ENCODE results near the gene TLE1. TPM values are rescaled to one million over a fixed set of nuclear protein-coding genes. Genes with fewer than 3 reads are reported as not detected.

TLE1 gene
- total RNA-seq, 4 donors from 2014 or later = 51.5 to 77.3 (median 62.2) TPM

DNA sequence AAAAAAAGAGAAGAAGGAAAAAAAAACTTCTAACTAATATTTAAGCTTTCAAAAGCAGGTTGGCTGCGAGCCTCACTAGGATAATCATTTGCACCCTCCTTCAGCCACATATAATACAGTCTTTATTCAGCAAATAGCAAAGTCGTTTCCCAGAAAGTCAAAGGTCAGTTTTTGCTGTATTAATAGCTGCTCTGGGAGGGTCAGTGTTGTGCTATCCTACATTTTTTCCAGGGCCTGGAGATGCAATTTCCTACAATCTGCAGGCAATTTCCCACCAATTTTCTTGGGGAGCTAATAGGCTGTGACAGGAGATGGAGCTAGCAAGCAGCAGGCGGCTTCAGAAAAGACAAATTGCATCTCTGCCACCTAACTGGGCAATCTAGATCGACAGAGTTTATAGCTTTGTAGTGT lies 136.8 kb downstream of the TLE1 start:
- 26 to 48% methylated on average over 4 of the region's 4 CpGs for WGBS, 2 donors (ENCODE audit: low coverage in 1 of 2)
- Histone ChIP-seq H3K9me3 (no peaks in the 10 kb centered on the region), H3K36me3 (no peaks in the 10 kb centered on the region), H3K4me3 (no peak overlapping the region), H3K27me3 (no peaks in the 10 kb centered on the region), H3K4me1 (peaks cover 4 to 21% (median 14%) of the 10 kb centered on the region in 4 donors), H3K27ac (no peak overlapping the region)
- DNase-seq = no peak
- intact Hi-C loops (cut with DNase I; ENCODE audit: low total_unique reads) (loop anchor here (1.0 kb wide), 1 partner anchor 21 kb away; no protein-coding TSS in a partner anchor), in situ Hi-C loops (cut with MboI; ENCODE audit: low pct_ligation_motif_present in 1 of 4, low pct_unique_long_range_greater_than_20kb in 1 of 4, low sequenced_read_pairs in 3 of 4) (loop anchor here in 1 of 4 donors (10.0 kb wide), 1 partner anchor 62 kb away; no protein-coding TSS in a partner anchor)
- TF ChIP-seq EP300 (IDR thresholded peaks at IDR 0.05; ENCODE audit: low read depth) (no peak), POLR2A (IDR thresholded peaks at IDR 0.05) (no peak), POLR2AphosphoS5 (IDR thresholded peaks at IDR 0.05) (no peak)
- TF ChIP-seq, protein P1, sequence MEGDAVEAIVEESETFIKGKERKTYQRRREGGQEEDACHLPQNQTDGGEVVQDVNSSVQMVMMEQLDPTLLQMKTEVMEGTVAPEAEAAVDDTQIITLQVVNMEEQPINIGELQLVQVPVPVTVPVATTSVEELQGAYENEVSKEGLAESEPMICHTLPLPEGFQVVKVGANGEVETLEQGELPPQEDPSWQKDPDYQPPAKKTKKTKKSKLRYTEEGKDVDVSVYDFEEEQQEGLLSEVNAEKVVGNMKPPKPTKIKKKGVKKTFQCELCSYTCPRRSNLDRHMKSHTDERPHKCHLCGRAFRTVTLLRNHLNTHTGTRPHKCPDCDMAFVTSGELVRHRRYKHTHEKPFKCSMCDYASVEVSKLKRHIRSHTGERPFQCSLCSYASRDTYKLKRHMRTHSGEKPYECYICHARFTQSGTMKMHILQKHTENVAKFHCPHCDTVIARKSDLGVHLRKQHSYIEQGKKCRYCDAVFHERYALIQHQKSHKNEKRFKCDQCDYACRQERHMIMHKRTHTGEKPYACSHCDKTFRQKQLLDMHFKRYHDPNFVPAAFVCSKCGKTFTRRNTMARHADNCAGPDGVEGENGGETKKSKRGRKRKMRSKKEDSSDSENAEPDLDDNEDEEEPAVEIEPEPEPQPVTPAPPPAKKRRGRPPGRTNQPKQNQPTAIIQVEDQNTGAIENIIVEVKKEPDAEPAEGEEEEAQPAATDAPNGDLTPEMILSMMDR (IDR thresholded peaks at IDR 0.05) = no peak

DNA sequence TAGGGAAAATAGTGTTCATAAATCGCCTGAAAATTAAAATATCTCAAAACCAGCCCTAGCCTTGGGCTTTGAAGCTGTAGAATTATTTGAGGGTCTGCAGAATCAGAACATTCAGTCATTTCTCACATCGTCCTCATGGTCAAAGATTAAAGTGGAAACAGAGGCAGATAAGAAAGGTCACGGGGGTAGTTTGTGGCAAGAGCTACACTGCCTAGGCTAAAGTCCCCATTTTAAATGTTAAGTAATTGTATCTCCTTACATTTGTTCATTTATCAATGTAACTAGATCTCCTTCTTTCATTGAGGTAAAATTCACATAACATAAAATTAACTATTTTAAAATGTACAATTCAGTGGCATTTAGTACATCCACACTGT lies 139.2 kb downstream of the TLE1 start:
- no peaks in the 10 kb centered on the region for H3K9me3 ChIP-seq
- peaks cover 4 to 20% (median 14%) of the 10 kb centered on the region in 4 donors for H3K4me1 ChIP-seq
- H3K27me3 ChIP-seq = no peaks in the 10 kb centered on the region
- TF ChIP-seq POLR2AphosphoS5 (IDR thresholded peaks at IDR 0.05) (no peak), EP300 (IDR thresholded peaks at IDR 0.05; ENCODE audit: low read depth) (no peak), POLR2A (IDR thresholded peaks at IDR 0.05) (no peak)
- TF ChIP-seq, protein P1 (IDR thresholded peaks at IDR 0.05) = no peak
- in situ Hi-C loops (cut with MboI; ENCODE audit: low pct_ligation_motif_present in 1 of 4, low pct_unique_long_range_greater_than_20kb in 1 of 4, low sequenced_read_pairs in 3 of 4) = loop anchor here in 1 of 4 donors (10.0 kb wide), 1 partner anchor 65 kb away; no protein-coding TSS in a partner anchor
- peak overlapping the region in 2 of 4 donors; percentile 27 to 32 for H3K27ac ChIP-seq
- WGBS, 2 donors (ENCODE audit: low coverage in 1 of 2) = 41 to 42% methylated on average over 3 of the region's 3 CpGs
- DNase-seq = no peak
- intact Hi-C loops (cut with DNase I; ENCODE audit: low total_unique reads) = no loop called here
- H3K4me3 ChIP-seq = no peak overlapping the region
- no peaks in the 10 kb centered on the region for H3K36me3 ChIP-seq

DNA sequence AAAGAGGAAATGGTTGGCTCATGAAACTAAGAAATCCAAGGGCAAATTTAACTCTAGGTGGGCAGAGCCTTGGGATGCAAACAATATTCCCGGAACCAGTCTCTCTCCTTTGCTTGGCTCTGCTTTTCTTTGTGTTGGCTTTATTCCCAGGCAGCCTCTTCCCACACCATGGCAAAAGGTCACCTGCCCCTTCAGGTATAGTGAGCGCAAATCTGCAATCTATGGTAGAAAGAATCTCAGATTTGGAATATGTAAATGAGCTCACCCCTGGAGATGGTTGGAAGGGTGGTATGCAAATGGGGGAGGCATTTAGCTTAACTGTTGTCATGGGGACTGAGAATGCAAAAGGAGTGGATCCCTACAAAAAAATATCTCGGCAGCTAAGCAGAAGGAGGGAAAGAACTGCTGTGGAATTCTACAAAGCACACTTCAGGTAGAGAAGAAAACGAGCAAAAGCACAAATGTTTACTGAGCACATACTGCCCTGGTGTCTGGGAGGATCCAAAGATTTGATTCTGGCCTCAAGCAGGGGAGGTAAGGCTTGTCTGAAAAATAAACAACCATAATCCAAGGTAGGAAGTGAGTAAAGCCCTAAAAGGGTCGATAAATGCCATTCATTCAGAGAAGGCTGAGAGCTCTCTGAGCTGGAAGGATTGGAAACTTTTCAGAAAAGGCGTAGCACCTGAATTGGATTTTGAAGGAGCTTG lies 139.7 kb downstream of the TLE1 start:
- DNase-seq = no peak
- Histone ChIP-seq H3K36me3 (no peaks in the 10 kb centered on the region), H3K9me3 (no peaks in the 10 kb centered on the region), H3K27me3 (no peaks in the 10 kb centered on the region), H3K27ac (peak overlapping the region in 2 of 4 donors; percentile 27 to 32), H3K4me1 (peaks cover 4 to 20% (median 14%) of the 10 kb centered on the region in 4 donors), H3K4me3 (no peak overlapping the region)
- 49 to 65% methylated on average over 4 to 6 of the region's 6 CpGs for WGBS, 2 donors (ENCODE audit: low coverage in 1 of 2)
- intact Hi-C loops (cut with DNase I; ENCODE audit: low total_unique reads) = no loop called here
- TF ChIP-seq POLR2AphosphoS5 (IDR thresholded peaks at IDR 0.05) = no peak
- TF ChIP-seq EP300 (IDR thresholded peaks at IDR 0.05; ENCODE audit: low read depth) = no peak
- TF ChIP-seq POLR2A (IDR thresholded peaks at IDR 0.05) = no peak
- TF ChIP-seq, protein P1 (IDR thresholded peaks at IDR 0.05) = no peak
- in situ Hi-C loops (cut with MboI; ENCODE audit: low pct_ligation_motif_present in 1 of 4, low pct_unique_long_range_greater_than_20kb in 1 of 4, low sequenced_read_pairs in 3 of 4) = loop anchor here in 1 of 4 donors (10.0 kb wide), 2 partner anchors 65 kb away; no protein-coding TSS in a partner anchor

DNA sequence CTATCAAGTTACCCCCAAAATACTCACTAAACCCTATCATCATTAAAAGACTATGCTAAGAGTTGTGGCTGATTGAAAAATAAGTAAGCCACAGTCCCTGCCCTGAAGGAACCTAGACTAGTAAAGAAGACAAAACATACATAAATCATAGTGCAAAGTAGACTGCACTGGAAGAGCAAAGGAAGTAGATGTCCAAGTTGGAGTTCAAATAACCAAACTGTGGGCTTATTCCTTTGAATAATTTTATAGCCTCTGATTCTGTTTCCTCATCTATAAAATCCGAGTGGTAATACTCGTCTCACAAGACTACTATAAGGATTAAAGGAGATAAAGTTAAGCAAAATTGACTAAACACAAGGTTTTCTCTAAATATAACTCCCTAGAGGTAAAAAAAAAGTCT lies 140.4 kb downstream of the TLE1 start:
- no peak overlapping the region for H3K4me3 ChIP-seq
- H3K27ac ChIP-seq = no peak overlapping the region
- no peak for DNase-seq
- in situ Hi-C loops (cut with MboI; ENCODE audit: low pct_ligation_motif_present in 1 of 4, low pct_unique_long_range_greater_than_20kb in 1 of 4, low sequenced_read_pairs in 3 of 4) = loop anchor here in 1 of 4 donors (10.0 kb wide), 1 partner anchor 64 kb away; no protein-coding TSS in a partner anchor
- peaks cover 4 to 20% (median 14%) of the 10 kb centered on the region in 4 donors for H3K4me1 ChIP-seq
- TF ChIP-seq EP300 (IDR thresholded peaks at IDR 0.05; ENCODE audit: low read depth) (no peak), POLR2AphosphoS5 (IDR thresholded peaks at IDR 0.05) (no peak), POLR2A (IDR thresholded peaks at IDR 0.05) (no peak)
- TF ChIP-seq, protein P1 (IDR thresholded peaks at IDR 0.05) = no peak
- no peaks in the 10 kb centered on the region for H3K9me3 ChIP-seq
- intact Hi-C loops (cut with DNase I; ENCODE audit: low total_unique reads) = no loop called here
- H3K27me3 ChIP-seq = no peaks in the 10 kb centered on the region
- WGBS, 2 donors (ENCODE audit: low coverage in 1 of 2) = 49% methylated on average over 2 of the region's 2 CpGs
- H3K36me3 ChIP-seq = no peaks in the 10 kb centered on the region

Measured in transverse colon (tissue), 4 donors.